ENCODE data around the gene NOP14.

The NOP14 gene

DNA sequence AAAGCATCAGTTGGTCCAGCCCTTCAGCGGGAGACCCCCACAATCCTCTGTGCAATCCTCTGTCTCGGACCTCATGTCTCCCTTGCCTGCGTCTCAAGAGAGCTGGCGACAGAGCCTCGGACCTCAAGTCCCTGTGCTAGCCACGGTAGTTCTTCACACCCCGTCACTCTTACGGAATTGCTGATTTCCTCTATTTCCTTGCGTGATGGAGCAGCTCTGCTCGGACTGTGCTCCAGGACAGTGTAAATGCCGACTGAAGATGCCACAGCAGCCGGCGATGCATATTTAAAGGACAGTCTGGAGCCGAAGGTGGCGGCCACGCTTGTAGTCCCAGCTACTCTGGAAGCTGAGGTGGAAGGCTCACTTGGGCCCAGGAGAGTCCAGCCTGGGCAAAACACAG lies 2.1 kb upstream of the NOP14 start:
- no peak overlapping the region for H3K4me3 ChIP-seq (ENCODE audit: low read length)
- H4K5ac ChIP-seq (ENCODE audit: low read length): no peak overlapping the region
- H3K79me2 ChIP-seq (ENCODE audit: control insufficient read depth, insufficient read depth, low read length): peaks cover 15% of the 10 kb centered on the region
- H2BK5ac ChIP-seq (ENCODE audit: low read length): no peak overlapping the region
- H3K23ac ChIP-seq (ENCODE audit: low read length): no peak overlapping the region
- H3K36me3 ChIP-seq (ENCODE audit: control insufficient read depth, insufficient read depth, low read length): no peaks in the 10 kb centered on the region
- no peak for DNase-seq
- H3K9ac ChIP-seq (ENCODE audit: low read length): no peak overlapping the region
- no peak overlapping the region for H4K8ac ChIP-seq (ENCODE audit: low read depth, low read length)
- H2AK5ac ChIP-seq (ENCODE audit: low read length): no peak overlapping the region
- no peaks in the 10 kb centered on the region for H3K4me1 ChIP-seq (ENCODE audit: control insufficient read depth, low read depth, low read length)
- H3K18ac ChIP-seq (ENCODE audit: low read length): no peak overlapping the region
- H2BK120ac ChIP-seq (ENCODE audit: low read depth, low read length): no peak overlapping the region
- no peak overlapping the region for H3K56ac ChIP-seq (ENCODE audit: low read length)
- no peak overlapping the region for H3K4ac ChIP-seq (ENCODE audit: low read depth, low read length)
- peaks cover 5% of the 10 kb centered on the region for H3K79me1 ChIP-seq (ENCODE audit: low read length)
- H3K4me2 ChIP-seq (ENCODE audit: low read length): no peak overlapping the region
- no peaks in the 10 kb centered on the region for H3K27me3 ChIP-seq (ENCODE audit: insufficient read depth, low read length, poor library complexity)
- no peak overlapping the region for H3K27ac ChIP-seq (ENCODE audit: low read depth, low read length)
- H2BK15ac ChIP-seq (replicated peaks; ENCODE audit: low read depth): no peak overlapping the region
- no CpG with 5 or more reads among the region's 16 CpGs for WGBS (ENCODE audit: extremely low coverage, insufficient coverage, low lambda C conversion rate)

GRCh38 chr4:2964706-2965258 lies 1.6 kb upstream of the NOP14 start:
- DNase-seq: no peak
- H3K56ac ChIP-seq (ENCODE audit: low read length): no peak overlapping the region
- H2BK5ac ChIP-seq (ENCODE audit: low read length): no peak overlapping the region
- no peak overlapping the region for H3K9ac ChIP-seq (ENCODE audit: low read length)
- H3K27ac ChIP-seq (ENCODE audit: low read depth, low read length): no peak overlapping the region
- H3K4me1 ChIP-seq (ENCODE audit: control insufficient read depth, low read depth, low read length): no peaks in the 10 kb centered on the region
- H2BK15ac ChIP-seq (replicated peaks; ENCODE audit: low read depth): no peak overlapping the region
- H3K4ac ChIP-seq (ENCODE audit: low read depth, low read length): no peak overlapping the region
- no peaks in the 10 kb centered on the region for H3K27me3 ChIP-seq (ENCODE audit: insufficient read depth, low read length, poor library complexity)
- no peak overlapping the region for H4K5ac ChIP-seq (ENCODE audit: low read length)
- no CpG with 5 or more reads among the region's 5 CpGs for WGBS (ENCODE audit: extremely low coverage, insufficient coverage, low lambda C conversion rate)
- H2AK5ac ChIP-seq (ENCODE audit: low read length): no peak overlapping the region
- no peak overlapping the region for H3K23ac ChIP-seq (ENCODE audit: low read length)
- peaks cover 5% of the 10 kb centered on the region for H3K79me1 ChIP-seq (ENCODE audit: low read length)
- H4K8ac ChIP-seq (ENCODE audit: low read depth, low read length): no peak overlapping the region
- H3K4me3 ChIP-seq (ENCODE audit: low read length): no peak overlapping the region
- no peaks in the 10 kb centered on the region for H3K36me3 ChIP-seq (ENCODE audit: control insufficient read depth, insufficient read depth, low read length)
- H3K79me2 ChIP-seq (ENCODE audit: control insufficient read depth, insufficient read depth, low read length): peaks cover 17% of the 10 kb centered on the region
- no peak overlapping the region for H3K18ac ChIP-seq (ENCODE audit: low read length)
- no peak overlapping the region for H3K4me2 ChIP-seq (ENCODE audit: low read length)
- no peak overlapping the region for H2BK120ac ChIP-seq (ENCODE audit: low read depth, low read length)

DNA sequence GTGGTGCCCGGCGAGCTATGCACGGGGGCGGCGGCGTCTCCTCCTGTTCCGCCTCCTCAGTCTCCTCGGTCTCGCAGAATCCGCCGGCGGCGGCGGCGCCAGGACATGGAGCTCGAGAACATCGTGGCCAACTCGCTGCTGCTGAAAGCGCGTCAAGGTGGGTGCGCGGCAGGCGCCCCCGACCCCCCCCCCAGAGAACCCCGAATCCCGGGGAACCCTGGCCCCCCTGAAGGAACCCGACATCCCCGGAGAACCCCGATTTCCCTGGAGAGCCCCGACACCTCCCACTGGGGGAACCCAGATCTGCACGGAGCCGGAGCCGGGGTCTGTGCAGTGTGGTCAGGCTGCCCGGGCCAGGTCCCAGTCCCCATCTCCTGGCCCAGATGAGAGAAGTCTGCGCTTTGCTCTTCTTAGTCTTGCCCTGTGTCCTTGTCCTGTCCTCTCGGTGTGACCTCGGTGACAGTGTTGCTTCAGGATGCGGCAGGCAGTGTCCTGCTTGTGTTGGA lies 813 bp upstream of the NOP14 start:
- Histone ChIP-seq H2BK5ac (ENCODE audit: low read length) (no peak overlapping the region), H4K5ac (ENCODE audit: low read length) (no peak overlapping the region), H3K4me2 (ENCODE audit: low read length) (peak overlapping the region; percentile 48), H3K27ac (ENCODE audit: low read depth, low read length) (no peak overlapping the region), H2BK120ac (ENCODE audit: low read depth, low read length) (no peak overlapping the region), H3K27me3 (ENCODE audit: insufficient read depth, low read length, poor library complexity) (no peaks in the 10 kb centered on the region), H3K23ac (ENCODE audit: low read length) (peak overlapping the region; percentile 89), H3K79me1 (ENCODE audit: low read length) (peaks cover 7% of the 10 kb centered on the region), H3K4me3 (ENCODE audit: low read length) (peak overlapping the region; percentile 69), H2AK5ac (ENCODE audit: low read length) (no peak overlapping the region), H4K8ac (ENCODE audit: low read depth, low read length) (no peak overlapping the region), H3K4me1 (ENCODE audit: control insufficient read depth, low read depth, low read length) (no peaks in the 10 kb centered on the region), H3K4ac (ENCODE audit: low read depth, low read length) (no peak overlapping the region), H3K18ac (ENCODE audit: low read length) (no peak overlapping the region), H3K9ac (ENCODE audit: low read length) (peak overlapping the region; percentile 68), H3K79me2 (ENCODE audit: control insufficient read depth, insufficient read depth, low read length) (peaks cover 21% of the 10 kb centered on the region), H2BK15ac (replicated peaks; ENCODE audit: low read depth) (no peak overlapping the region), H3K56ac (ENCODE audit: low read length) (peak overlapping the region; percentile 90), H3K36me3 (ENCODE audit: control insufficient read depth, insufficient read depth, low read length) (no peaks in the 10 kb centered on the region)
- DNase-seq: no peak
- no CpG with 5 or more reads among the region's 38 CpGs for WGBS (ENCODE audit: extremely low coverage, insufficient coverage, low lambda C conversion rate)

GRCh38 chr4:2962614-2963174 lies 512 bp downstream of the NOP14 start:
- Histone ChIP-seq H3K27me3 (ENCODE audit: insufficient read depth, low read length, poor library complexity) (no peaks in the 10 kb centered on the region), H2BK5ac (ENCODE audit: low read length) (peak overlapping the region; percentile 55), H3K4ac (ENCODE audit: low read depth, low read length) (no peak overlapping the region), H3K79me2 (ENCODE audit: control insufficient read depth, insufficient read depth, low read length) (peaks cover 31% of the 10 kb centered on the region), H3K79me1 (ENCODE audit: low read length) (peaks cover 11% of the 10 kb centered on the region), H4K5ac (ENCODE audit: low read length) (no peak overlapping the region), H4K8ac (ENCODE audit: low read depth, low read length) (no peak overlapping the region), H3K56ac (ENCODE audit: low read length) (peak overlapping the region; percentile 97), H3K18ac (ENCODE audit: low read length) (no peak overlapping the region), H3K4me1 (ENCODE audit: control insufficient read depth, low read depth, low read length) (no peaks in the 10 kb centered on the region), H2AK5ac (ENCODE audit: low read length) (no peak overlapping the region), H3K36me3 (ENCODE audit: control insufficient read depth, insufficient read depth, low read length) (no peaks in the 10 kb centered on the region), H2BK120ac (ENCODE audit: low read depth, low read length) (no peak overlapping the region), H3K4me2 (ENCODE audit: low read length) (peak overlapping the region; percentile 88), H3K27ac (ENCODE audit: low read depth, low read length) (peak overlapping the region; percentile 23), H3K23ac (ENCODE audit: low read length) (no peak overlapping the region), H3K4me3 (ENCODE audit: low read length) (peak overlapping the region; percentile 93), H3K9ac (ENCODE audit: low read length) (peak overlapping the region; percentile 98), H2BK15ac (replicated peaks; ENCODE audit: low read depth) (no peak overlapping the region)
- WGBS (ENCODE audit: extremely low coverage, insufficient coverage, low lambda C conversion rate): no CpG with 5 or more reads among the region's 40 CpGs
- peak; percentile 92 for DNase-seq

DNA sequence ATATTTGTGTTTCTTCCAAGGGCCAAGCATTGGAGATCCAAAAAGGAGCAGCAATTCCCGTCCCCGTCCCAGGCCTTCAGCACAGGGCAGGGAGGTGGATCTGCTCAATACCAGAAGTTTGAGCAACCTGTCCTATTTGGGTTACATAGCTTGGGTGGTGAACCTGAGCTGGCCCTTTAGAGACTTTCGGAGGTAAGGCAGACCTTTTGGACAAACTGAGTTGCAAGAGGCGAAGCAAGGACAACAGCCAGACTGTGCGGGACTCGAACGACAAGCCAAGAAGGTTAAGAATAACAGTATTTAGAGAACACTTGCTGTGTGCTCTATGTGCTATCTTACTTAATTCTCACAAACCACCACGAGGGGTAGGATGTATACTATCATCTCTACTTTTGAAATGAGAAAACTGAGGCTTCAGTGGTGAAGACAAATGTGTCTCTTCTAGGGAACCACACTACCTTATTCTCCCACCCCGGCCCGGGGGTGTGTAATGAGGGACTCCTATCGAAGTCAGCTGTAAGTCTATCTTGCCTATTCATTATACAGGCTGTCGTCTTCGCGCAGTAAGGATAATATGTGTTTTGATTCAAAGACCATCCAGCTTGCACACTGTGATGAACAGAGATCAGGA lies 1.3 kb downstream of the NOP14 start:
- peak overlapping the region; percentile 97 for H3K56ac ChIP-seq (ENCODE audit: low read length)
- H2BK5ac ChIP-seq (ENCODE audit: low read length): no peak overlapping the region
- peaks cover 15% of the 10 kb centered on the region for H3K79me1 ChIP-seq (ENCODE audit: low read length)
- no peak overlapping the region for H2BK120ac ChIP-seq (ENCODE audit: low read depth, low read length)
- peaks cover 34% of the 10 kb centered on the region for H3K79me2 ChIP-seq (ENCODE audit: control insufficient read depth, insufficient read depth, low read length)
- no peak overlapping the region for H2AK5ac ChIP-seq (ENCODE audit: low read length)
- no peak overlapping the region for H3K23ac ChIP-seq (ENCODE audit: low read length)
- H3K27me3 ChIP-seq (ENCODE audit: insufficient read depth, low read length, poor library complexity): no peaks in the 10 kb centered on the region
- H3K4ac ChIP-seq (ENCODE audit: low read depth, low read length): no peak overlapping the region
- peak overlapping the region; percentile 93 for H3K4me3 ChIP-seq (ENCODE audit: low read length)
- no peak overlapping the region for H4K5ac ChIP-seq (ENCODE audit: low read length)
- H3K18ac ChIP-seq (ENCODE audit: low read length): no peak overlapping the region
- H3K36me3 ChIP-seq (ENCODE audit: control insufficient read depth, insufficient read depth, low read length): peaks cover 4% of the 10 kb centered on the region
- peak overlapping the region; percentile 98 for H3K9ac ChIP-seq (ENCODE audit: low read length)
- H2BK15ac ChIP-seq (replicated peaks; ENCODE audit: low read depth): no peak overlapping the region
- no peak overlapping the region for H3K27ac ChIP-seq (ENCODE audit: low read depth, low read length)
- peak; percentile 43 for DNase-seq
- H4K8ac ChIP-seq (ENCODE audit: low read depth, low read length): no peak overlapping the region
- H3K4me2 ChIP-seq (ENCODE audit: low read length): peak overlapping the region; percentile 88
- no CpG with 5 or more reads among the region's 14 CpGs for WGBS (ENCODE audit: extremely low coverage, insufficient coverage, low lambda C conversion rate)
- H3K4me1 ChIP-seq (ENCODE audit: control insufficient read depth, low read depth, low read length): no peaks in the 10 kb centered on the region
